DMS 273 (cell line): ENCODE data around the gene URM1.

Experiments used
- DNase-seq: peaks from one replicate; lab custom pipeline; 2025; ENCODE audit not compliant: unreplicated experiment; lab: John Stamatoyannopoulos, UW

Gene URM1

GRCh38 chr9:128384801-128385495 is 13.8 kb downstream of the URM1 start:
- no peak for DNase-seq

GRCh38 chr9:128385496-128386460 is 14.6 kb downstream of the URM1 start:
- peak; percentile 79 for DNase-seq

GRCh38 chr9:128388150-128388549 is 17.0 kb downstream of the URM1 start:
- DNase-seq, result no peak

- DNase-seq, result peak; percentile 91
Measured at GRCh38 chr9:128389395-128390149, 18.4 kb downstream of the URM1 start.

GRCh38 chr9:128390150-128390812 is 19.1 kb downstream of the URM1 start:
- DNase-seq, result peak; percentile 63

GRCh38 chr9:128390813-128391711 is 19.9 kb downstream of the URM1 start:
- no peak for DNase-seq

GRCh38 chr9:128391956-128392301 is 20.8 kb downstream of the URM1 start:
- no peak for DNase-seq

- DNase-seq, result no peak
Measured at GRCh38 chr9:128392302-128393144, 21.3 kb downstream of the URM1 start.

GRCh38 chr9:128393145-128393775 is 22.1 kb downstream of the URM1 start:
- no peak for DNase-seq

- DNase-seq, result no peak
Measured at GRCh38 chr9:128393970-128394369, 22.8 kb downstream of the URM1 start.

GRCh38 chr9:128394379-128395168 is 23.4 kb downstream of the URM1 start:
- no peak for DNase-seq

- DNase-seq, result no peak
Measured at GRCh38 chr9:128396970-128397613, 25.9 kb downstream of the URM1 start.

- no peak for DNase-seq
Measured at GRCh38 chr9:128397831-128398230, 26.7 kb downstream of the URM1 start.

GRCh38 chr9:128399861-128400260 is 28.7 kb downstream of the URM1 start:
- DNase-seq, result no peak

- DNase-seq, result no peak
Measured at GRCh38 chr9:128404560-128404959, 33.4 kb downstream of the URM1 start.

GRCh38 chr9:128405077-128405779 is 34.1 kb downstream of the URM1 start:
- DNase-seq, result no peak

- DNase-seq, result no peak
Measured at GRCh38 chr9:128405780-128406171, 34.6 kb downstream of the URM1 start.
